B cell (primary cell): ENCODE results near the gene DNTT.

Experiments used
- EZH2 ChIP-seq: IDR thresholded peaks from 2 replicates; pipeline ENCODE4 v1.6.1; 2012; ENCODE audit warnings: borderline replicate concordance, low read depth, mild to moderate bottlenecking, moderate library complexity, low read length; ENCODE audit not compliant: insufficient read depth, poor library complexity, severe bottlenecking
- TF ChIP-seq, protein P1 (sequence below): fragments of 200-600 bp; IDR thresholded peaks from one replicate; pipeline ENCODE4 v1.8.0; 2022; ENCODE audit warnings: antibody characterized with exemption, mild to moderate bottlenecking

DNA sequence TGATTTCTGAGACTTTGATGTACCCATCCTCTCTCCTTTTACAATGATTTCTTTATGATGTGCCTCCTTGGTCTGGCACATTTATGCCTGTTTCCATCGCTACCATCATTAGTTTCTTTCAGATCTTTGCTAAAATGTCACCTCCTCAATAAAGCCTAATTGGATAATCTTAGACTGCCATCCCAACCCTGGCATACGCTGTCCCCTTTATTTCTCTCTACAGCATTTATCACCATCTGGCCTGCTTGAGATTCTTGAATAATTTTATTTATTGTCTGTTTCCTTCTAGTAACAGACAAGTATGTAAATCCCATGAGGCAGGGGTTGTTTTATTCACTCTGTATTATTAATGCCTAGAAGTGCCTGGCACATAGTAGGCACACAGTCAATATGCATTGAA, 6.7 kb upstream of the DNTT start:
- TF ChIP-seq, protein P1, sequence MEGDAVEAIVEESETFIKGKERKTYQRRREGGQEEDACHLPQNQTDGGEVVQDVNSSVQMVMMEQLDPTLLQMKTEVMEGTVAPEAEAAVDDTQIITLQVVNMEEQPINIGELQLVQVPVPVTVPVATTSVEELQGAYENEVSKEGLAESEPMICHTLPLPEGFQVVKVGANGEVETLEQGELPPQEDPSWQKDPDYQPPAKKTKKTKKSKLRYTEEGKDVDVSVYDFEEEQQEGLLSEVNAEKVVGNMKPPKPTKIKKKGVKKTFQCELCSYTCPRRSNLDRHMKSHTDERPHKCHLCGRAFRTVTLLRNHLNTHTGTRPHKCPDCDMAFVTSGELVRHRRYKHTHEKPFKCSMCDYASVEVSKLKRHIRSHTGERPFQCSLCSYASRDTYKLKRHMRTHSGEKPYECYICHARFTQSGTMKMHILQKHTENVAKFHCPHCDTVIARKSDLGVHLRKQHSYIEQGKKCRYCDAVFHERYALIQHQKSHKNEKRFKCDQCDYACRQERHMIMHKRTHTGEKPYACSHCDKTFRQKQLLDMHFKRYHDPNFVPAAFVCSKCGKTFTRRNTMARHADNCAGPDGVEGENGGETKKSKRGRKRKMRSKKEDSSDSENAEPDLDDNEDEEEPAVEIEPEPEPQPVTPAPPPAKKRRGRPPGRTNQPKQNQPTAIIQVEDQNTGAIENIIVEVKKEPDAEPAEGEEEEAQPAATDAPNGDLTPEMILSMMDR = no peak
- TF ChIP-seq EZH2 = no peak
